Measurements from ENCODE around the gene AKAP7. TPM values are rescaled to one million over a fixed set of nuclear protein-coding genes. Genes with fewer than 3 reads are reported as not detected.

Gene AKAP7
- total and polyA plus RNA-seq, 2 donors (not counting 3 experiments of a cell fraction or from before 2014, with no cell fraction given): 0.76 to 3.3 TPM

DNA sequence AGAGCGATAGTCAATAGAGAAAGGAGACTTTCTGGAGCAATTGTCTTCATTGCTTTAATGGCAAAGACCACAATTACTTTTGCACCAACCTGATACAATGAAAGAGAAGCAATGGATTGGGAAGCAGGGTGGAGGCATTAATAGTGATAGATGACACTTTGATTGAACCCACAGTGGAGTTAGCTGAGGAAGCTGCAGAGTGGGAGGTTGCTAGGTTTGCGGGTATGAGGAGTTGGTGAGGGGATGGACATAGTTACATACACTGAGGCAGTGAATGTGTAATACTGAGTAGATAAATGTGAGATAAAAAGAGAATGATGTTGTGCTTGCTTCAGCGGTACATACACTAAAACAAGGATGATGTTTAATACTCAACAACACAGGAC, 91.9 kb downstream of the AKAP7 start:
- no peak for TF ChIP-seq JUN (IDR thresholded peaks at IDR 0.05; ENCODE audit: borderline replicate concordance, insufficient read depth, insufficient read length, low read depth)
- TF ChIP-seq POLR2AphosphoS5 (IDR thresholded peaks at IDR 0.05; ENCODE audit: insufficient read depth, low read depth, low read length): no peak
- TF ChIP-seq, protein P1, sequence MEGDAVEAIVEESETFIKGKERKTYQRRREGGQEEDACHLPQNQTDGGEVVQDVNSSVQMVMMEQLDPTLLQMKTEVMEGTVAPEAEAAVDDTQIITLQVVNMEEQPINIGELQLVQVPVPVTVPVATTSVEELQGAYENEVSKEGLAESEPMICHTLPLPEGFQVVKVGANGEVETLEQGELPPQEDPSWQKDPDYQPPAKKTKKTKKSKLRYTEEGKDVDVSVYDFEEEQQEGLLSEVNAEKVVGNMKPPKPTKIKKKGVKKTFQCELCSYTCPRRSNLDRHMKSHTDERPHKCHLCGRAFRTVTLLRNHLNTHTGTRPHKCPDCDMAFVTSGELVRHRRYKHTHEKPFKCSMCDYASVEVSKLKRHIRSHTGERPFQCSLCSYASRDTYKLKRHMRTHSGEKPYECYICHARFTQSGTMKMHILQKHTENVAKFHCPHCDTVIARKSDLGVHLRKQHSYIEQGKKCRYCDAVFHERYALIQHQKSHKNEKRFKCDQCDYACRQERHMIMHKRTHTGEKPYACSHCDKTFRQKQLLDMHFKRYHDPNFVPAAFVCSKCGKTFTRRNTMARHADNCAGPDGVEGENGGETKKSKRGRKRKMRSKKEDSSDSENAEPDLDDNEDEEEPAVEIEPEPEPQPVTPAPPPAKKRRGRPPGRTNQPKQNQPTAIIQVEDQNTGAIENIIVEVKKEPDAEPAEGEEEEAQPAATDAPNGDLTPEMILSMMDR (IDR thresholded peaks at IDR 0.05; ENCODE audit: extremely low read depth in 1 of 2, insufficient read depth in 1 of 2, low read depth in 1 of 2, low read length in 2 of 2): no peak
- no peak for TF ChIP-seq EZH2 (IDR thresholded peaks at IDR 0.05; ENCODE audit: borderline replicate concordance, low read depth, low read length, severe bottlenecking)
- no peak for TF ChIP-seq GATA2 (IDR thresholded peaks at IDR 0.05; ENCODE audit: insufficient read depth, insufficient read length, low read depth, low read length)
- TF ChIP-seq FOS (IDR thresholded peaks at IDR 0.05; ENCODE audit: borderline replicate concordance, insufficient read depth, low read length): no peak
- no peak for TF ChIP-seq POLR2A (IDR thresholded peaks at IDR 0.05; ENCODE audit: low read depth, low read length)
- TF ChIP-seq, protein P2, sequence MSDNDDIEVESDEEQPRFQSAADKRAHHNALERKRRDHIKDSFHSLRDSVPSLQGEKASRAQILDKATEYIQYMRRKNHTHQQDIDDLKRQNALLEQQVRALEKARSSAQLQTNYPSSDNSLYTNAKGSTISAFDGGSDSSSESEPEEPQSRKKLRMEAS (IDR thresholded peaks at IDR 0.05; ENCODE audit: insufficient read depth, insufficient read length): no peak
- TF ChIP-seq MYC (IDR thresholded peaks at IDR 0.05; ENCODE audit: low read depth, low read length): no peak
- BruUV-seq (replicated peaks): no TSS peak
- H3K9me3 ChIP-seq (replicated peaks; ENCODE audit: control insufficient read depth, insufficient read depth, low read length): no peaks in the 10 kb centered on the region
- POLR2A ChIA-PET: no interaction called here
- FAIRE-seq (no peak), DNase-seq (ENCODE audit: low read depth, low spot score) (no peak)
- no peak overlapping the region for H2AFZ ChIP-seq (ENCODE audit: low read depth, low read length)
- intact Hi-C loops (cut with micrococcal nuclease): no loop called here
- H3K4me1 ChIP-seq (ENCODE audit: control insufficient read depth, extremely low read depth, insufficient read depth, low read length): no peaks in the 10 kb centered on the region
- H3K9me1 ChIP-seq (replicated peaks; ENCODE audit: control insufficient read depth, extremely low read depth, insufficient read depth, low read length): no peaks in the 10 kb centered on the region
- no peaks in the 10 kb centered on the region for H4K20me1 ChIP-seq (replicated peaks; ENCODE audit: control insufficient read depth, extremely low read depth, insufficient read depth, low read length)
- H3K4me2 ChIP-seq (ENCODE audit: insufficient read depth, low read length): no peak overlapping the region
- H3K9ac ChIP-seq (replicated peaks; ENCODE audit: extremely low read depth, insufficient read depth, low read length): no peak overlapping the region
- H3K79me2 ChIP-seq (ENCODE audit: control insufficient read depth, insufficient read depth, low read length): no peaks in the 10 kb centered on the region
- H3K4me3 ChIP-seq (replicated peaks in 1 of 3; ENCODE audit: insufficient read depth in 1 of 3, low read depth in 1 of 3, low read length in 3 of 3): no peak overlapping the region
- no peaks in the 10 kb centered on the region for H3K36me3 ChIP-seq (ENCODE audit: control insufficient read depth in 2 of 2, extremely low read depth in 1 of 2, insufficient read depth in 2 of 2, low read length in 2 of 2)
- H3K27me3 ChIP-seq (ENCODE audit: control insufficient read depth in 2 of 2, insufficient read depth in 2 of 2, low read length in 2 of 2): no peaks in the 10 kb centered on the region
- CTCF ChIA-PET: no interaction called here
- dilution Hi-C loops (cut with MboI; ENCODE audit: extremely low pct_ligation_motif_present, low sequenced_read_pairs): no loop called here
- H3K27ac ChIP-seq (ENCODE audit: insufficient read depth, low read depth, low read length): no peak overlapping the region
